ENCODE measurements around the gene TNS4. TPM values are rescaled to one million over a fixed set of nuclear protein-coding genes. Genes with fewer than 3 reads are reported as not detected.
A peak's percentile ranks its signal among the peaks of the same experiment; 100 is the strongest.
"Not testable (repeated sequence)": the region's sequence is repeated elsewhere in the genome, so short reads cannot be mapped to it uniquely, and the experiment has no call there.

Gene TNS4
- 0.14 and 0.18 TPM in 2 replicates for total RNA-seq (2014; rRNA removed; shearing (Covaris generic))

GRCh38 chr17:40501499-40501911 lies at the start of gene TNS4:
Gene TNS4 (minus strand): TSS chr17:40501623. CDS start chr17:40496425, 5,198 bp downstream.
- no peaks in the 10 kb centered on the region for H3K27me3 ChIP-seq (ENCODE audit: control insufficient read depth, insufficient read depth, low read length)
- no peak within 1 kb of the TSS for H3K4me3 ChIP-seq (ENCODE audit: insufficient read depth, low read depth, low read length)
- no peak for DNase-seq
- H3K36me3 ChIP-seq (replicated peaks; ENCODE audit: control insufficient read depth, insufficient read depth, low read length) = no peaks in the 10 kb centered on the region

DNA sequence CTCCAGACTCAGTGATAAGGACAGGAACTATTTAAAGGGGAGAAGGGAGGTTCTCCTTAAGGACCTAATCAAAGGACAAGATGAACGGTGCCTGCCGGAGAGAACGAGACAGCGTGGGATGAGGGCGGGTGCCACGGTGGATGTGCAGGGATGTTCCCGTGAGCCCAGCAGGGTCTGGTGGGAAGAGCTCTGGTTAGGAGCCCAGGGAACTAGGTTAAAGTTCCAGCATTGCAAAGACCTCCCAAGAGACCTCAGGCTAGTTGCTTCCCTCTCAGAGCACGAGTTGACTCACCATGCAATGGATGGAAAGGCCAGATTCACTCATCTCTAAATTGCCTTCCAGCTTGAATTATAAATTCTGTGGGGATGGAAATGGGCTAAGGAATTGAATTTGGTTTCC lies 49.2 kb upstream of the TNS4 start:
- Histone ChIP-seq H3K36me3 (replicated peaks; ENCODE audit: control insufficient read depth, insufficient read depth, low read length) (no peaks in the 10 kb centered on the region), H3K4me3 (ENCODE audit: insufficient read depth, low read depth, low read length) (no peak overlapping the region), H3K27me3 (ENCODE audit: control insufficient read depth, insufficient read depth, low read length) (no peaks in the 10 kb centered on the region; the same call in 1 of the 2 replicates)
- DNase-seq = peak; percentile 23

GRCh38 chr17:40548982-40549685 lies 47.7 kb upstream of the TNS4 start:
- no peak for DNase-seq

GRCh38 chr17:40548491-40548981 lies 47.1 kb upstream of the TNS4 start:
- Histone ChIP-seq H3K27me3 (ENCODE audit: control insufficient read depth, insufficient read depth, low read length) (no peaks in the 10 kb centered on the region; the same call in 1 of the 2 replicates), H3K4me3 (ENCODE audit: insufficient read depth, low read depth, low read length) (no peak overlapping the region), H3K36me3 (replicated peaks; ENCODE audit: control insufficient read depth, insufficient read depth, low read length) (no peaks in the 10 kb centered on the region)
- no peak for DNase-seq

More at GRCh38 chr17:40548982-40549685, 47.7 kb upstream of the TNS4 start:
- H3K36me3 ChIP-seq (replicated peaks; ENCODE audit: control insufficient read depth, insufficient read depth, low read length) = no peaks in the 10 kb centered on the region
- no peak overlapping the region for H3K4me3 ChIP-seq (ENCODE audit: insufficient read depth, low read depth, low read length)
- H3K27me3 ChIP-seq (ENCODE audit: control insufficient read depth, insufficient read depth, low read length) = no peaks in the 10 kb centered on the region; the same call in 1 of the 2 replicates

- Histone ChIP-seq H3K36me3 (replicated peaks; ENCODE audit: control insufficient read depth, insufficient read depth, low read length) (no peaks in the 10 kb centered on the region), H3K4me3 (ENCODE audit: insufficient read depth, low read depth, low read length) (no peak overlapping the region), H3K27me3 (ENCODE audit: control insufficient read depth, insufficient read depth, low read length) (no peaks in the 10 kb centered on the region; the same call in 1 of the 2 replicates)
- no peak for DNase-seq
These were observed 46.5 kb upstream of the TNS4 start for GRCh38 chr17:40547785-40548478.

DNA sequence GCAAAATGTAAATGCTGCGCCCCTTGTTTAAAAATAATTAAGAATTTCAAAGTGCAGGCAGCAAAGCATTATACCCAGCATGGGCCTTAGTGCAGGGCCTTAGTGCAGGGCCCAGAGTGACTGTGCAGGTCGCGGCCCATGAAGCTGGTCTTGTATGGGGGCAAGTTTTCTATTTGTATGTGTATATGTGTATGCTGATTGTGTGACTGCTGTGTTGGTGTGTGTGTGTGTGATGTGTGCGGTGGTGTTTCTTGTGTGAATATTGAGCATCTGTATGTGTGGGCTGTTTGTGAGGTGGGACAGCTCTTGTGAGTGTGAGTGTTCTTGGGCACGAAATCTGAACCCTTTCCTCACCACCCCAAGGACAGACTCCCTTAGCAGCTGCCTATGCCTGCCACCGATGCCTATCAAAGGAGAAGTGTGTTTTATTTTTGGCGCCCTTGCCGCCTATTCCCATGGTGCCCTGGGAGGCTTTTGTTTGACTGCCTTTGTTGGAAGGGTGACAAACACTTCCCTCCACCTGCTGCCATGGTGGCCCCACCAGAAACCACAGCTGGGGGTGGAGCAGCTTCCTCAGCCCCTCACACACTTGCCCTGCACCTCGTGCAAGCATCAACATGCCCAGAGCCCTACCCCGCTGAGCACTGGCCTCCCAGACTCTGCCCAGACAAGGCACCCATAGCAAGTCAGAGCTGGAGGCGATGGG lies 45.8 kb upstream of the TNS4 start:
- DNase-seq = no peak
- Histone ChIP-seq H3K27me3 (ENCODE audit: control insufficient read depth, insufficient read depth, low read length) (no peaks in the 10 kb centered on the region), H3K36me3 (replicated peaks; ENCODE audit: control insufficient read depth, insufficient read depth, low read length) (no peaks in the 10 kb centered on the region), H3K4me3 (ENCODE audit: insufficient read depth, low read depth, low read length) (no peak overlapping the region)

DNA sequence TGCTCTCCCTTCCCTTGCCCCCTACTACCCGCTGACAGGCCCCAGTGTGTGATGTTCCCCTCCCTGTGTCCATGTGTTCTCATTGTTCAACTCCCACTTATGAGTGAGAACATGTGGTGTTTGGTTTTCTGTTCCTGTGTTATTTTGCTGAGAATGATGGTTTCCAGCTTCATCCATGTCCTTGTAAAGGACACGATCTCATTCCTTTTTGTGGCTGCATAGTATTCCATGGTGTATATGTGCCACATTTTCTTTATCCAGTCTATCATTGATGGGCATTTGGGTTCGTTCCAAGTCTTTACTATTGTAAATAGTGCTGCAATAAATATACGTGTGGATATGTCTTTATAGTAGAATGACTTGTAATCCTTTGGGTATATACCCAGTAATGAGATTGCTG lies 45.1 kb upstream of the TNS4 start:
- not testable (repeated sequence) for DNase-seq; H3K36me3 ChIP-seq (replicated peaks; ENCODE audit: control insufficient read depth, insufficient read depth, low read length); H3K27me3 ChIP-seq (ENCODE audit: control insufficient read depth, insufficient read depth, low read length); H3K4me3 ChIP-seq (ENCODE audit: insufficient read depth, low read depth, low read length)

- no peak overlapping the region for H3K4me3 ChIP-seq (ENCODE audit: insufficient read depth, low read depth, low read length)
- DNase-seq = no peak
- no peaks in the 10 kb centered on the region for H3K36me3 ChIP-seq (replicated peaks; ENCODE audit: control insufficient read depth, insufficient read depth, low read length)
- H3K27me3 ChIP-seq (ENCODE audit: control insufficient read depth, insufficient read depth, low read length) = no peaks in the 10 kb centered on the region
These were observed 44.2 kb upstream of the TNS4 start for GRCh38 chr17:40545660-40546059.

- no peaks in the 10 kb centered on the region for H3K27me3 ChIP-seq (ENCODE audit: control insufficient read depth, insufficient read depth, low read length)
- peak; percentile 53 for DNase-seq
- H3K36me3 ChIP-seq (replicated peaks; ENCODE audit: control insufficient read depth, insufficient read depth, low read length) = no peaks in the 10 kb centered on the region
- no peak overlapping the region for H3K4me3 ChIP-seq (ENCODE audit: insufficient read depth, low read depth, low read length)
These were observed 41.4 kb upstream of the TNS4 start for GRCh38 chr17:40542558-40543411.

GRCh38 chr17:40541873-40542557 lies 40.6 kb upstream of the TNS4 start:
- no peak for DNase-seq
- no peaks in the 10 kb centered on the region for H3K27me3 ChIP-seq (ENCODE audit: control insufficient read depth, insufficient read depth, low read length)
- no peaks in the 10 kb centered on the region for H3K36me3 ChIP-seq (replicated peaks; ENCODE audit: control insufficient read depth, insufficient read depth, low read length)

DNA sequence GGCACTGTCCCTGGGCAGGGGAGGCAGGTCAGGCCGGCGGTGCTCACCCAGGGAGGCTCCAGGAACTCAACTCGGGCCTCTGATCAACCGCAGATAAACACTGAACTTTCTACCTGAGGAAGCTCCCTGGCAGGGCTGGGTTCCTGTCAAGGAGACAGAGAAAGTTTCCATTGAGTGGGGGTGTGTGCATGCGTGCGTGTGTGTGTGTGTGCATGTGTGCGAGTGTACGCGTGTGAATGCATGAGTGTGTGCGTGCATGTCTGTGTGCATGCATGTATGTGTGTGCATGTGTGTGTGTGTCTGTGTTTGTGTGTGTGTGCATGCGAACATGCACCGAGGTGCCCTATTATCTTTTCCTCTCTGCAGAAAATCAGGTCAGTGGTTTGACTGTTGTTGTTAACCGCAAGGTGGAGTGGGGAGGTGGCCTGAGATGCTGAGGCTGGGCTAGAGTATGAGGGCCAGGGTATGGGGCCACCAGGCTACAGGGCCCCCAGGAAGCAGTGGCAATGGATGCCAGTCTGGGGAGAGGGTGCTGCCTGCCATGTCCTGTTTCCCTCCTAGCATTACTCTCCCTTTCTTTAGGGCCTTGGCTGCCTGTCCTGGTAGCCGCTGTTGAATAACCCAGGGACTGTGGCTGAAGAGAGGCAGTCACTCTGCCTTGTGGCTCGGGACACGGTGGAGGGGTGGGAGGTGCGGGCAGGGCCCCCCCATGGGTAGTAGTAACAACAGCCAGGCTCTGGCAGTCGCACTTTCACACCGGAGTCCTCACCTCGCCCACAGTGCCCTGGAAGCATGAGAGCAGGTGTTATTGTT lies 39.8 kb upstream of the TNS4 start:
- no peaks in the 10 kb centered on the region for H3K36me3 ChIP-seq (replicated peaks; ENCODE audit: control insufficient read depth, insufficient read depth, low read length)
- no peak overlapping the region for H3K4me3 ChIP-seq (ENCODE audit: insufficient read depth, low read depth, low read length)
- DNase-seq = no peak
- H3K27me3 ChIP-seq (ENCODE audit: control insufficient read depth, insufficient read depth, low read length) = no peaks in the 10 kb centered on the region

More at GRCh38 chr17:40541873-40542557, 40.6 kb upstream of the TNS4 start:
- no peak overlapping the region for H3K4me3 ChIP-seq (ENCODE audit: insufficient read depth, low read depth, low read length)

DNA sequence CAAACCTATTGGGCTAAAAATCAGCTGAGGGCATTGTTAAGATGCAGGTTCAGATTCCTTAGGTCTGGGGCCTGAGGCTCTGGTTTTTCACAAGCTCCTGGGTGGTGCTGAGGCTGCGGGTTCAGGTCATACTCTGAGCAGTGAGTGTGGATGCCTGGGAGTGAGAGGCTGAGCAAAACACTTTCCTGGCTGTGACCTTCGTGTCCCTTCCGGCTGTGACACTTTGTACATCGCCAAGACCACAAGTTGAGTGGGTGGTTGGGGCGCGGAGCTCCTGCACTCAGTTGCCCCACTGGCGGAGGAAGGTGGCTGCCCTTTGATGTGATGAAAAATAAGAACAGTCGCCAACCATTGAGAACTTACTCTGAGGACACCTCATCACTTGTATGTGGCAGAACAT lies 39.0 kb upstream of the TNS4 start:
- H3K27me3 ChIP-seq (ENCODE audit: control insufficient read depth, insufficient read depth, low read length) = no peaks in the 10 kb centered on the region
- no peak for DNase-seq
- no peak overlapping the region for H3K4me3 ChIP-seq (ENCODE audit: insufficient read depth, low read depth, low read length)
- H3K36me3 ChIP-seq (replicated peaks; ENCODE audit: control insufficient read depth, insufficient read depth, low read length) = no peaks in the 10 kb centered on the region
